Measurements from ENCODE around the gene PTPRN2. TPM values are rescaled to one million over a fixed set of nuclear protein-coding genes. Genes with fewer than 3 reads are reported as not detected.

The PTPRN2 gene
- total RNA-seq, 5 donors from 2014 or later (not counting 1 experiment from before 2014, with no cell fraction given): 0.60 to 1.7 (median 0.82) TPM

GRCh38 chr7:157873664-157874063, 714.0 kb downstream of the PTPRN2 start:
- ATAC-seq (replicated peaks in 1 of 4) (no peak), DNase-seq (no peak)
- no peaks in the 10 kb centered on the region for H3K9me3 Mint-ChIP-seq
- H3K27ac Mint-ChIP-seq: no peak overlapping the region
- no peak overlapping the region for H3K27ac ChIP-seq (ENCODE audit: low read length)
- H3K36me3 Mint-ChIP-seq: no peaks in the 10 kb centered on the region
- H3K9me3 ChIP-seq: no peaks in the 10 kb centered on the region
- WGBS (ENCODE audit: insufficient coverage): 90% methylated on average over 17 of the region's 17 CpGs
- peaks cover 0 to 12% of the 10 kb centered on the region in 2 experiments for H3K27me3 ChIP-seq (replicated peaks in 1 of 2; ENCODE audit: control insufficient read depth in 2 of 2, extremely low read depth in 1 of 2, insufficient read depth in 2 of 2, low read length in 1 of 2)
- no peaks in the 10 kb centered on the region for H3K36me3 ChIP-seq (ENCODE audit: control insufficient read depth in 2 of 2, extremely low read depth in 1 of 2, insufficient read depth in 1 of 2, low read length in 1 of 2)
- H3K4me1 ChIP-seq (ENCODE audit: control insufficient read depth in 1 of 2, extremely low read depth in 1 of 2, insufficient read depth in 2 of 2, low read length in 2 of 2): peaks cover 7 to 41% of the 10 kb centered on the region in 2 experiments
- ChIA-PET CTCF (no interaction called here), POLR2A (no interaction called here)
- no peak overlapping the region for H3K4me3 ChIP-seq (ENCODE audit: control insufficient read depth in 1 of 2, extremely low read depth in 1 of 2, low read length in 1 of 2)
- H3K4me3 Mint-ChIP-seq: peak overlapping the region in 1 of 3 donors; percentile 82
- no peaks in the 10 kb centered on the region for H3K27me3 Mint-ChIP-seq
- H3K4me1 Mint-ChIP-seq: peaks cover 28 to 45% (median 43%) of the 10 kb centered on the region in 3 donors

- Histone ChIP-seq H3K4me3 (ENCODE audit: control insufficient read depth in 1 of 2, extremely low read depth in 1 of 2, low read length in 1 of 2) (no peak overlapping the region), H3K27ac (ENCODE audit: low read length) (no peak overlapping the region), H3K36me3 (ENCODE audit: control insufficient read depth in 2 of 2, extremely low read depth in 1 of 2, insufficient read depth in 1 of 2, low read length in 1 of 2) (no peaks in the 10 kb centered on the region), H3K27me3 (replicated peaks in 1 of 2; ENCODE audit: control insufficient read depth in 2 of 2, extremely low read depth in 1 of 2, insufficient read depth in 2 of 2, low read length in 1 of 2) (peaks cover 0 to 12% of the 10 kb centered on the region in 2 experiments), H3K9me3 (no peaks in the 10 kb centered on the region), H3K4me1 (ENCODE audit: control insufficient read depth in 1 of 2, extremely low read depth in 1 of 2, insufficient read depth in 2 of 2, low read length in 2 of 2) (peaks cover 7 to 41% of the 10 kb centered on the region in 2 experiments)
- peak overlapping the region in 1 of 3 donors; percentile 24 for H3K4me3 Mint-ChIP-seq
- DNase-seq (no peak), ATAC-seq (replicated peaks in 1 of 4) (no peak)
- CTCF ChIA-PET: no interaction called here
- 90% methylated on average over 8 of the region's 30 CpGs for WGBS (ENCODE audit: insufficient coverage)
- no peaks in the 10 kb centered on the region for H3K27me3 Mint-ChIP-seq
- H3K27ac Mint-ChIP-seq: no peak overlapping the region
- peaks cover 28 to 45% (median 43%) of the 10 kb centered on the region in 3 donors for H3K4me1 Mint-ChIP-seq
- POLR2A ChIA-PET: no interaction called here
- H3K9me3 Mint-ChIP-seq: no peaks in the 10 kb centered on the region
- H3K36me3 Mint-ChIP-seq: no peaks in the 10 kb centered on the region
Measured at GRCh38 chr7:157873181-157873580, 714.4 kb downstream of the PTPRN2 start.

GRCh38 chr7:157872447-157872846, 715.2 kb downstream of the PTPRN2 start:
- peaks cover 7 to 41% of the 10 kb centered on the region in 2 experiments for H3K4me1 ChIP-seq (ENCODE audit: control insufficient read depth in 1 of 2, extremely low read depth in 1 of 2, insufficient read depth in 2 of 2, low read length in 2 of 2)
- ATAC-seq (replicated peaks in 1 of 4) (no peak), DNase-seq (no peak)
- H3K27ac Mint-ChIP-seq: peak overlapping the region in 1 of 2 donors; percentile 55
- no peaks in the 10 kb centered on the region for H3K36me3 ChIP-seq (ENCODE audit: control insufficient read depth in 2 of 2, extremely low read depth in 1 of 2, insufficient read depth in 1 of 2, low read length in 1 of 2)
- peaks cover 28 to 45% (median 43%) of the 10 kb centered on the region in 3 donors for H3K4me1 Mint-ChIP-seq
- no peak overlapping the region for H3K4me3 ChIP-seq (ENCODE audit: control insufficient read depth in 1 of 2, extremely low read depth in 1 of 2, low read length in 1 of 2)
- WGBS (ENCODE audit: insufficient coverage): 98% methylated on average over 8 of the region's 12 CpGs
- no peaks in the 10 kb centered on the region for H3K36me3 Mint-ChIP-seq
- no peak overlapping the region for H3K27ac ChIP-seq (ENCODE audit: low read length)
- no peaks in the 10 kb centered on the region for H3K27me3 Mint-ChIP-seq
- H3K9me3 Mint-ChIP-seq: no peaks in the 10 kb centered on the region
- POLR2A ChIA-PET: no interaction called here
- no peaks in the 10 kb centered on the region for H3K9me3 ChIP-seq
- CTCF ChIA-PET: no interaction called here
- peaks cover 0 to 12% of the 10 kb centered on the region in 2 experiments for H3K27me3 ChIP-seq (replicated peaks in 1 of 2; ENCODE audit: control insufficient read depth in 2 of 2, extremely low read depth in 1 of 2, insufficient read depth in 2 of 2, low read length in 1 of 2)
- H3K4me3 Mint-ChIP-seq: peak overlapping the region in 1 of 3 donors; percentile 24

- no peak overlapping the region for H3K4me3 ChIP-seq (ENCODE audit: control insufficient read depth in 1 of 2, extremely low read depth in 1 of 2, low read length in 1 of 2)
- peak; percentile 43 to 77 (median 58) for ATAC-seq (replicated peaks in 1 of 4)
- H3K36me3 Mint-ChIP-seq: no peaks in the 10 kb centered on the region
- ChIA-PET CTCF (no interaction called here), POLR2A (no interaction called here)
- H3K27me3 ChIP-seq (replicated peaks in 1 of 2; ENCODE audit: control insufficient read depth in 2 of 2, extremely low read depth in 1 of 2, insufficient read depth in 2 of 2, low read length in 1 of 2): peaks cover 0 to 12% of the 10 kb centered on the region in 2 experiments
- H3K27me3 Mint-ChIP-seq: no peaks in the 10 kb centered on the region
- peak overlapping the region; percentile 8 to 44 for H3K27ac Mint-ChIP-seq
- peaks cover 7 to 41% of the 10 kb centered on the region in 2 experiments for H3K4me1 ChIP-seq (ENCODE audit: control insufficient read depth in 1 of 2, extremely low read depth in 1 of 2, insufficient read depth in 2 of 2, low read length in 2 of 2)
- peak overlapping the region in 1 of 3 donors; percentile 11 for H3K4me3 Mint-ChIP-seq
- DNase-seq: peak in 17 of 35 experiments; percentile 10 to 58 (median 20)
- H3K9me3 ChIP-seq: no peaks in the 10 kb centered on the region
- H3K9me3 Mint-ChIP-seq: no peaks in the 10 kb centered on the region
- no peaks in the 10 kb centered on the region for H3K36me3 ChIP-seq (ENCODE audit: control insufficient read depth in 2 of 2, extremely low read depth in 1 of 2, insufficient read depth in 1 of 2, low read length in 1 of 2)
- WGBS (ENCODE audit: insufficient coverage): 22% methylated on average over 4 of the region's 4 CpGs
- H3K27ac ChIP-seq (ENCODE audit: low read length): no peak overlapping the region
- H3K4me1 Mint-ChIP-seq: peaks cover 28 to 45% (median 43%) of the 10 kb centered on the region in 3 donors
Measured at GRCh38 chr7:157871681-157872080, 715.9 kb downstream of the PTPRN2 start.

GRCh38 chr7:157870644-157871290, 716.9 kb downstream of the PTPRN2 start:
- Mint-ChIP-seq H3K27me3 (no peaks in the 10 kb centered on the region), H3K36me3 (no peaks in the 10 kb centered on the region), H3K27ac (peak overlapping the region in 1 of 2 donors; percentile 15), H3K4me1 (peaks cover 28 to 45% (median 43%) of the 10 kb centered on the region in 3 donors), H3K9me3 (no peaks in the 10 kb centered on the region), H3K4me3 (no peak overlapping the region)
- Histone ChIP-seq H3K9me3 (no peaks in the 10 kb centered on the region), H3K36me3 (ENCODE audit: control insufficient read depth in 2 of 2, extremely low read depth in 1 of 2, insufficient read depth in 1 of 2, low read length in 1 of 2) (no peaks in the 10 kb centered on the region), H3K27me3 (replicated peaks in 1 of 2; ENCODE audit: control insufficient read depth in 2 of 2, extremely low read depth in 1 of 2, insufficient read depth in 2 of 2, low read length in 1 of 2) (peaks cover 0 to 12% of the 10 kb centered on the region in 2 experiments), H3K4me1 (ENCODE audit: control insufficient read depth in 1 of 2, extremely low read depth in 1 of 2, insufficient read depth in 2 of 2, low read length in 2 of 2) (peaks cover 7 to 41% of the 10 kb centered on the region in 2 experiments), H3K4me3 (ENCODE audit: control insufficient read depth in 1 of 2, extremely low read depth in 1 of 2, low read length in 1 of 2) (no peak overlapping the region), H3K27ac (ENCODE audit: low read length) (no peak overlapping the region)
- ChIA-PET POLR2A (no interaction called here), CTCF (no interaction called here)
- no peak for DNase-seq
- 81% methylated on average over 8 of the region's 11 CpGs for WGBS (ENCODE audit: insufficient coverage)
- no peak for ATAC-seq (replicated peaks in 1 of 4)

GRCh38 chr7:157869793-157870192, 717.8 kb downstream of the PTPRN2 start:
- no peaks in the 10 kb centered on the region for H3K36me3 Mint-ChIP-seq
- no peak for ATAC-seq (replicated peaks in 1 of 4)
- no peaks in the 10 kb centered on the region for H3K27me3 Mint-ChIP-seq
- Histone ChIP-seq H3K4me3 (ENCODE audit: control insufficient read depth in 1 of 2, extremely low read depth in 1 of 2, low read length in 1 of 2) (no peak overlapping the region), H3K9me3 (no peaks in the 10 kb centered on the region), H3K27me3 (replicated peaks in 1 of 2; ENCODE audit: control insufficient read depth in 2 of 2, extremely low read depth in 1 of 2, insufficient read depth in 2 of 2, low read length in 1 of 2) (peaks cover 0 to 9% of the 10 kb centered on the region in 2 experiments), H3K36me3 (ENCODE audit: control insufficient read depth in 2 of 2, extremely low read depth in 1 of 2, insufficient read depth in 1 of 2, low read length in 1 of 2) (no peaks in the 10 kb centered on the region), H3K4me1 (ENCODE audit: control insufficient read depth in 1 of 2, extremely low read depth in 1 of 2, insufficient read depth in 2 of 2, low read length in 2 of 2) (peaks cover 5 to 34% of the 10 kb centered on the region in 2 experiments), H3K27ac (ENCODE audit: low read length) (no peak overlapping the region)
- H3K27ac Mint-ChIP-seq: no peak overlapping the region
- 100% methylated on average over 2 of the region's 4 CpGs for WGBS (ENCODE audit: insufficient coverage)
- ChIA-PET CTCF (no interaction called here), POLR2A (no interaction called here)
- no peaks in the 10 kb centered on the region for H3K9me3 Mint-ChIP-seq
- peaks cover 21 to 38% (median 36%) of the 10 kb centered on the region in 3 donors for H3K4me1 Mint-ChIP-seq
- no peak overlapping the region for H3K4me3 Mint-ChIP-seq
- no peak for DNase-seq
